Smooth muscle cell of the coronary artery (primary cell): ENCODE measurements around the gene LYRM4. TPM values are rescaled to one million over a fixed set of nuclear protein-coding genes. Genes with fewer than 3 reads are reported as not detected.

ENCODE experiments used
- total RNA-seq: library from RNA; depleted of rRNA; stranded (reverse); fragments of >200 nt; gene quantifications from 2 replicates; pipeline ENCODE4 v1.2.3, GENCODE V29; 2014; ENCODE audit warnings: low replicate concordance

The LYRM4 gene
- 22.5 and 31.9 TPM in 2 replicates for total RNA-seq

GRCh38 chr6:5260661-5261544 is at the start of gene LYRM4, which contains the start of gene FARS2:
Gene LYRM4 (minus strand): TSS chr6:5260950. CDS start chr6:5260733, 217 bp downstream.
Gene FARS2 (plus strand): TSS chr6:5261513.

GRCh38 chr6:5084781-5085647 is 175.7 kb downstream of the LYRM4 start, which contains the start of gene PPP1R3G:
Gene PPP1R3G (plus strand): TSS chr6:5085341. CDS start chr6:5085486, 145 bp downstream.

Other genes with a start within 250 kb of the LYRM4 start
- gene PPP1R3G, start 175.6 kb downstream of the LYRM4 start, total RNA-seq: 1.3 and 2.1 TPM in 2 replicates
- gene FARS2, start 563 bp upstream of the LYRM4 start, total RNA-seq: 27.1 and 39.8 TPM in 2 replicates